OCI-LY3 (cell line): ENCODE measurements around the gene HTT.

Source experiments
- H2AFZ ChIP-seq: fragments of 200-600, 300-600 bp; shearing (Covaris generic); 2 replicates; pipeline ENCODE4 v1.6.0; 2014; ENCODE audit warnings: antibody characterized with exemption, low read depth, low read length
- H3K27ac ChIP-seq: fragments of 200-600, 300-600 bp; sonication (generic); 2 replicates; pipeline ENCODE4 v1.5.1; 2014; ENCODE audit warnings: mild to moderate bottlenecking, low read length, moderate library complexity, mixed read lengths
- H3K27me3 ChIP-seq: fragments of 200-600, 300-600 bp; sonication (generic); 2 replicates; pipeline ENCODE4 v1.6.1; 2014; ENCODE audit warnings: low read depth, low read length, mixed read lengths
- H3K36me3 ChIP-seq: fragments of 200-600, 300-600 bp; sonication (generic); replicated peaks from 2 replicates; pipeline ENCODE3; 2014; ENCODE audit warnings: low read depth, low read length, mixed read lengths
- H3K4me1 ChIP-seq: fragments of 300-600, 200-600 bp; sonication (generic); 2 replicates; pipeline ENCODE4 v1.6.1; 2014; ENCODE audit warnings: low read length, mixed read lengths
- H3K4me2 ChIP-seq: fragments of 200-600, 300-600 bp; sonication (generic); 2 replicates; pipeline ENCODE4 v1.6.1; 2014; ENCODE audit warnings: low read length, mixed read lengths
- H3K4me3 ChIP-seq: fragments of 300-600, 200-600 bp; sonication (generic); 2 replicates; pipeline ENCODE4 v1.5.1; 2014; ENCODE audit warnings: antibody characterized with exemption, mild to moderate bottlenecking, low read length, moderate library complexity
- H3K79me2 ChIP-seq: fragments of 300-600, 200-600 bp; shearing (Covaris generic); 2 replicates; pipeline ENCODE4 v1.6.1; 2014; ENCODE audit warnings: mild to moderate bottlenecking, low read length, mixed read lengths
- H3K9ac ChIP-seq: fragments of 300-600, 200-600 bp; shearing (Covaris generic); 2 replicates; pipeline ENCODE4 v1.6.0; 2014; ENCODE audit warnings: mild to moderate bottlenecking, low read length, moderate library complexity
- H3K9me3 ChIP-seq: fragments of 200-600, 300-600 bp; shearing (Covaris generic); 2 replicates; pipeline ENCODE4 v1.6.1; 2014; ENCODE audit warnings: low read length, mixed read lengths; ENCODE audit not compliant: insufficient read depth
- H4K20me1 ChIP-seq: fragments of 200-600, 300-600 bp; sonication (generic); 2 replicates; pipeline ENCODE4 v1.6.1; 2016; ENCODE audit warnings: low read length, mixed read lengths; ENCODE audit not compliant: insufficient read depth
- EZH2phosphoT487 ChIP-seq: fragments of 200-600 bp; shearing (Covaris generic); IDR thresholded peaks from 2 replicates; pipeline ENCODE4 v1.6.1; 2018; ENCODE audit warnings: antibody characterized with exemption, mixed run types, low read depth
- TF ChIP-seq, protein P1 (sequence below): fragments of 200-600, 300-600 bp; sonication (generic); IDR thresholded peaks from 2 replicates; pipeline ENCODE4 v1.5.1; 2014; ENCODE audit warnings: antibody characterized with exemption, low read length, low read depth

Gene HTT

DNA sequence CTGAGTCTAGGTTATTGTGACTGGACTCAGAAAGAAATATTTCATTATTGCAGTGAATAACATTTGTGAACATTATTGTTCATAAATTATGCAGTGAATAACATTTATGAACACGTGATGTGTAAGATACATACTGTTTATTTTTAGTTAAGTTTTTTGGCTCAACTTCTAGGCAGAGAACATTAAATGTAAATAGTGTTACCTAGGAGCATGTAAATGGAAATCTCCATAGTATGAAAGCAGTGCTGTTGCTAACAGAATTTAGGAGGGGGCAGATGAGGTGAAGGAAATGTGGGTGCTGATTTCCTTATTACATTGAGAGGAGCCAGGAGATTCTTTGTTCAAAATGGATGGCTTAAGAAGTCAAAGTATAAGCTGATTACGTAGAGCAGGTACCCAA lies 45.0 kb downstream of the HTT start:
- Histone ChIP-seq H4K20me1 (peaks cover 9% of the 10 kb centered on the region), H3K27me3 (no peaks in the 10 kb centered on the region), H3K4me1 (no peaks in the 10 kb centered on the region)

DNA sequence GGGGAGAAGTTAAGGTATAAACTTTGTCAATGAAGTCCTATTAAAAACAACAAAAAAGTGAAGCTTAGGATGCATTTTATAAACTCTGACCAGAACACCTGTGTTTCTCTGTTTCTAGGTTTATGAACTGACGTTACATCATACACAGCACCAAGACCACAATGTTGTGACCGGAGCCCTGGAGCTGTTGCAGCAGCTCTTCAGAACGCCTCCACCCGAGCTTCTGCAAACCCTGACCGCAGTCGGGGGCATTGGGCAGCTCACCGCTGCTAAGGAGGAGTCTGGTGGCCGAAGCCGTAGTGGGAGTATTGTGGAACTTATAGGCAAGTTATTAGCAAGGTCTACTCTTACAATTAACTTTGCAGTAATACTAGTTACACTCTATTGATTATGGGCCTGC lies 46.6 kb downstream of the HTT start:
- TF ChIP-seq EZH2phosphoT487, result no peak
- TF ChIP-seq, protein P1, sequence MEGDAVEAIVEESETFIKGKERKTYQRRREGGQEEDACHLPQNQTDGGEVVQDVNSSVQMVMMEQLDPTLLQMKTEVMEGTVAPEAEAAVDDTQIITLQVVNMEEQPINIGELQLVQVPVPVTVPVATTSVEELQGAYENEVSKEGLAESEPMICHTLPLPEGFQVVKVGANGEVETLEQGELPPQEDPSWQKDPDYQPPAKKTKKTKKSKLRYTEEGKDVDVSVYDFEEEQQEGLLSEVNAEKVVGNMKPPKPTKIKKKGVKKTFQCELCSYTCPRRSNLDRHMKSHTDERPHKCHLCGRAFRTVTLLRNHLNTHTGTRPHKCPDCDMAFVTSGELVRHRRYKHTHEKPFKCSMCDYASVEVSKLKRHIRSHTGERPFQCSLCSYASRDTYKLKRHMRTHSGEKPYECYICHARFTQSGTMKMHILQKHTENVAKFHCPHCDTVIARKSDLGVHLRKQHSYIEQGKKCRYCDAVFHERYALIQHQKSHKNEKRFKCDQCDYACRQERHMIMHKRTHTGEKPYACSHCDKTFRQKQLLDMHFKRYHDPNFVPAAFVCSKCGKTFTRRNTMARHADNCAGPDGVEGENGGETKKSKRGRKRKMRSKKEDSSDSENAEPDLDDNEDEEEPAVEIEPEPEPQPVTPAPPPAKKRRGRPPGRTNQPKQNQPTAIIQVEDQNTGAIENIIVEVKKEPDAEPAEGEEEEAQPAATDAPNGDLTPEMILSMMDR, result no peak
- H3K36me3 ChIP-seq, result peaks cover 70% of the 10 kb centered on the region
- no peak overlapping the region for H2AFZ ChIP-seq
- no peak overlapping the region for H3K27ac ChIP-seq
- no peak overlapping the region for H3K4me3 ChIP-seq
- no peaks in the 10 kb centered on the region for H3K79me2 ChIP-seq
- H3K9ac ChIP-seq, result no peak overlapping the region
- no peaks in the 10 kb centered on the region for H3K27me3 ChIP-seq
- no peak overlapping the region for H3K4me2 ChIP-seq
- 0 out of 2 replicates have a peak, but pooled peaks cover 3% of the 10 kb centered on the region for H4K20me1 ChIP-seq
- no peaks in the 10 kb centered on the region for H3K9me3 ChIP-seq
- H3K4me1 ChIP-seq, result no peaks in the 10 kb centered on the region

More for the DNA sequence above, 45.0 kb downstream of the HTT start:
- H3K36me3 ChIP-seq, result peaks cover 76% of the 10 kb centered on the region
- no peak overlapping the region for H3K9ac ChIP-seq
- no peaks in the 10 kb centered on the region for H3K79me2 ChIP-seq
- H3K4me2 ChIP-seq, result no peak overlapping the region
- no peak overlapping the region for H3K27ac ChIP-seq
- no peak overlapping the region for H3K4me3 ChIP-seq
- TF ChIP-seq, protein P1, result no peak
- TF ChIP-seq EZH2phosphoT487, result no peak
- H3K9me3 ChIP-seq, result no peaks in the 10 kb centered on the region
- H2AFZ ChIP-seq, result no peak overlapping the region

DNA sequence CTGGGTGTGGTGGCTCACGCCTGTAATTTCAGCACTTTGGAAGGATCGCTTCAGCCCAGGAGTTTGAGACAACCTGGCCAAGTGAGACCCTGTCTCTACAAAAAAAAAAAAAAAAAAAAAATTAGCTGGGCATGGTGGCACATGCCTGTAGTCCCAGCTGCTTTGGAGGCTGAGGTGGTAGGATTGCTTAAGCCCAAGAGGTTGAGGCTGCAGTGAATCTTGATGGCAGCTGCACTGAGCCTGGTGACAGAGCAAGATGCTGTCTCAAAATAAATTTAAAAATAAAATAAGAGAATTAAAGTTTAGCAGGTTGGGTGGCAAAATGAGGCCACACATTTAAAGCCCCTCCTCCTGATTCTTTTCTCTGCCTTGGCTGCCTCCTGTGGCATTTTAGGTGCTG lies 47.1 kb downstream of the HTT start:
- TF ChIP-seq, protein P1, result no peak
- no peak for TF ChIP-seq EZH2phosphoT487
- no peak overlapping the region for H3K27ac ChIP-seq
- H3K4me1 ChIP-seq, result no peaks in the 10 kb centered on the region
- H3K9me3 ChIP-seq, result no peaks in the 10 kb centered on the region
- H3K9ac ChIP-seq, result no peak overlapping the region
- peaks cover 66% of the 10 kb centered on the region for H3K36me3 ChIP-seq
- H3K4me3 ChIP-seq, result no peak overlapping the region
- 0 out of 2 replicates have a peak, but pooled peaks cover 3% of the 10 kb centered on the region for H4K20me1 ChIP-seq
- no peak overlapping the region for H2AFZ ChIP-seq
- no peak overlapping the region for H3K4me2 ChIP-seq
- no peaks in the 10 kb centered on the region for H3K79me2 ChIP-seq
- no peaks in the 10 kb centered on the region for H3K27me3 ChIP-seq

DNA sequence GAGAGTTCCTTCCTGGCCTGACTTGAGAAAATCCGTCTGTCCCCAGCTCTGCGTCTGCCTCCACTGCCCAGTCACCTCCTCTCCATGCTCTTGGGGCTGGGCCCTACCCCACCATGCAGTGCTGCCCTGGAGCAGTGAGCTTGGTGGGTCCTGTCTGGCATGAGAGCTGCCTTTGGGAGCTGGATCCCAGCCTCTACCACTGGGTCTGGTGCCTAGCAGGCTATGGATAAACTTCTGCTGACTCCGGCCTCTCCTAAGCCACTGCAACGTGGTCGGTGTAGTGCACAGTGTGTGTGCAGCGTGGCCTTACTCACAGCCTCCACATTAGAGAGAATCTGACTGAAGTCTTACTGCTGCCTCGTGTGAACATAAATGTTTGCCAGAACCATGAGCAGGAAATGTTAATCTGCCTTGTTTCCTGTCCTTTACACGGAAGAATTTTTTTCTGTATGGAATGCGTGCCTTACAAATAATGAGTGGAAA lies 47.6 kb downstream of the HTT start:
- Histone ChIP-seq H3K9ac (no peak overlapping the region), H3K4me2 (no peak overlapping the region), H4K20me1 (no peaks in the 10 kb centered on the region), H3K36me3 (peaks cover 66% of the 10 kb centered on the region), H2AFZ (no peak overlapping the region), H3K9me3 (no peaks in the 10 kb centered on the region), H3K4me1 (no peaks in the 10 kb centered on the region), H3K79me2 (no peaks in the 10 kb centered on the region), H3K27ac (no peak overlapping the region), H3K4me3 (no peak overlapping the region), H3K27me3 (no peaks in the 10 kb centered on the region)
- no peak for TF ChIP-seq EZH2phosphoT487
- TF ChIP-seq, protein P1, result no peak
